NCI-H2196 treated with DMSO at 0.1 percent for 48 hours (cell line): Measurements from ENCODE around the gene OR7G2.
A peak's percentile ranks its signal among the peaks of the same experiment; 100 is the strongest.
"Not testable (repeated sequence)": the region's sequence is repeated elsewhere in the genome, so short reads cannot be mapped to it uniquely, and the experiment has no call there.

Experiments
- DNase-seq: peaks from one replicate; lab custom pipeline; 2025; ENCODE audit not compliant: unreplicated experiment; lab: John Stamatoyannopoulos, UW

The OR7G2 gene

DNA sequence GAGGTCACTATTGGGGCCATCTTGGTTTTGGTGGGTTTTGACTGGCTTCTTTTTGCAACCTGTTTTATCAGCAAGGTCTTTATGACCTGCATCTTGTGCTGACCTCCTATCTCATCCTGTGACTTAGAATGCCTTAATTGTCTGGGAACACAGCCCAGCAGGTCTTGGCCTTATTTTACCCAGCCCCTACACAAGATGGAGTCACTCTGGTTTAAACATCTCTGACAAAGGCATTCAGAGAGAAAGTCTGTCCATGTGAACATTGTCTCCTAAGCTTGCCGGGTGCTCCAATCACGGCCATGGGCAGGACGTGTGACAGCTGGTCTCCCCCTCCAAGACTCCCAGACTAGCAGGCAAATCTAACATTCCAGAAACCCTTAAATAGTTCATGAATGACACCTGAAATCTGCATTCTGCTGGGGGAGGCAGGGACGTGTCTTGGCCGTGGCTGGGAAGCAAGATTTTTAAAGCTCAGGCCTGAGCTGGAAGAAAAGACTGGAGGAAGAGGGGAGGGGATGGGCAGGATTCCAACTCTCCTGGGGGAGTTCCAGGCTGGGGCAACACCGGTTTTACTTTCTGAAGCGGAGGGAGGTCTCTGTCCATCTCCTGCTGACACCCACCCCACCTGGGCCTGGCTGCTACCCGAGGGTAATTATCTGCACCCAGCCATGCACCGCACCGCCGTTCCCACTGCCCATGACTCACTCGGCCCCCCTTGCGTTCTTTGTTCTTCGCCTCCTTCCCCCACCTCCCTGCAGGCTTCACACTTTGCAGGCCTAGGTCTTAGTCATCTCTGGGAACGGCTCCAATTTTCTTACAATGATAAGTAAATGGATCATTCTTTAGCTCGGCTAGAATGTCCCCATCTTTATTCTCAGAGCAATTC lies 32.0 kb downstream of the OR7G2 start:
- DNase-seq, result peak; percentile 89

DNA sequence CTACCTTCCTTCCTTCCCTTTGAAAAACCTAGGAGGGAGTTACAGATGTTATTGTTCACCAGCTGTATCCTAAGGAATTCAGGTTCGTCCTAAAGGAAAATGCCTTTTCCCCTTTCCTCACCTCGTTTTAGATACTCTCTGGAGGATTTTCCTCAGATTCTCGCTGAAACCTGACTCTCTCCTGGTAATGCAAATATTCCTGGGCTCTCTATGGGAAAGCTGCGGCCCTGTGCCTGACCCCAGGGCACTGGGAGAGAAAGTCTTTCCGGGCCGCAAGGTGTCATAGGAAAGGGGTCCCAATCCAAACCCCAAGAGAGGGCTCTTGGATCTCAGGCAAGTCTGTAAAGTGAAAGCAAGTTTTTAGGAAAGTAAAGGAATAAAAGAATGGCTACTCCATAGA lies 33.5 kb downstream of the OR7G2 start:
- no peak for DNase-seq

DNA sequence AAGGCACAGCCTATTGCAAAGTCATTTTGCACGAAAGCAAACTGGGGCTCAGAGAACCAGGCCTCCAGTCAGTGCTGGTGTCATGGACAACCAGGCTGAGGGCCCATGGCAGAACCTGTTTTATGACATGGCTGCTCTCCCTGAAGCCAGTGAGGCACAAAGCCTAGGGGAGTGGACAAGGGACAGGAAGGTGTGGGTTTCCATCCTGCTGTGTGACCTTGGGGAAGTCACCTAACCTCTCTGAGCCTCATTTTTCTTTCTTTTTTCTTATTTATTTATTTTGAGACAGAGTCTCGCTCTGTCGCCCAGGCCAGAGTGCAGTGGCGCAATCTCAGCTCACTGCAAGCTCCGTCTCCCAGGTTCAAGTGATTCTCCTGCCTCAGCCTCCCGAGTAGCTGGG lies 35.6 kb downstream of the OR7G2 start:
- not testable (repeated sequence) for DNase-seq

DNA sequence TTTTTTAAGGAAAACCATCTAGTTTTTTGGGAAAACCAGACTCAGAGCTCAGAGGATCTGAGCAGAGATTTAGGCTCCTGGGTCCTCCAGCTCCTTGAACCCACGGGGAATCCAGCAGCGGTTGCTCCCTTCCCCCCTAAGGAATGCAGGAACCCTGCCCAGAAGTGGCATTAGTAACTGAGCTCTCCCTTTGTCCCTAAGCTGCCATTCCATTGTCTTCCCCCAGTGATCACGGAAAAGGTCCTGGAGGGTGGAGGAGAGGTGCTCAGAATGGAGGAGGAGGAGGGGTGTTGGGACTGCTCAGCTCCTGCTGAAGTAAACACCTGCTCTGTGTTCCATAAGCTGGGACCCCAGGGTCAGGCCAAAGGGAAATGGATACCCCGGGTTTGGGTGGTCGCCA lies 37.2 kb downstream of the OR7G2 start:
- DNase-seq, result no peak

DNA sequence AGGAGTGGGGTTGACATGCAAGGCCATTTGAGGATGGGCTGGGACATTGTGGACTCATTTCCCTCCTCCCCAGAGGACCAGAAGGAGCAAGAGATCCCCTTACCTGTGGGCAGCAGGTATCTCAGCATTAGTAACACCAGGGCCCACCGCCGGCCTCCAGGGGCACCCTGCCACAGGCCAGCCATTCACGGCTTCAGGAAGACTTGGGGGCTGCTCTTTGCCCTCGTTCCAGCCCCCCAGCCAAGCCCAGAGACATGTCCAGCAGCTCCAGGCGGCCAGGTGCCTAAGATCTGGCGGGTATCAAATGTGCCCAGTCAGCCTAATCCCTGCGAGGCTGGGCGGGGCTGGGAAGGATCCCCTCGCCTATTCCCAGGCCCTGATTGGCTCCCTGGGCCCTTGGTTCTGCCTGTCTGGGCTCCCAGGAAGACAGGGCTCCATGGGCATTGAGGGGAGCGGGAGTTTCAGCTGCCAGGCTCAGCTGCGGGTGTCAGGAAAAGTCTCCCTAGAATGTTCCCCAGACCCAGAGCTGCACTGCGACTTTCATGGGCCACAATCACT lies 41.7 kb downstream of the OR7G2 start:
- no peak for DNase-seq

DNA sequence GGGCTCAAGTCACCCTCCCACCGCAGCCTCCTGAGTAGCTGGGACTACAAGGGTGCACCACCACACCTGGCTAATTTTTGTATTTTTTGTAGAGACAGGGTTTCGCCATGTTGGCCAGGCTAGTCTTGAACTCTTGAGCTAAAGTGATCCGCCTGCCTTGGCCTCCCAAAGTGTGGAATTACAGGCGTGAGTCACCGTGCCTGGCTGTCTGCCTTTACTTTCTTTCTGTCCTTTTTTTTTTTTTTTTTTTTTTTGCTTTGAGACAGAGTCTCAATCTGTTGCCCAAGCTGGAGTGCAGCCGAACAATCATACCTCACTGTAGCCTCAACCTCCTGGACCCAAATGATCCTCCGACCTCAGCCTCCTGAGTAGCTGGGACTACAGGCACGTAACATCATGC lies 45.4 kb downstream of the OR7G2 start:
- no peak for DNase-seq

DNA sequence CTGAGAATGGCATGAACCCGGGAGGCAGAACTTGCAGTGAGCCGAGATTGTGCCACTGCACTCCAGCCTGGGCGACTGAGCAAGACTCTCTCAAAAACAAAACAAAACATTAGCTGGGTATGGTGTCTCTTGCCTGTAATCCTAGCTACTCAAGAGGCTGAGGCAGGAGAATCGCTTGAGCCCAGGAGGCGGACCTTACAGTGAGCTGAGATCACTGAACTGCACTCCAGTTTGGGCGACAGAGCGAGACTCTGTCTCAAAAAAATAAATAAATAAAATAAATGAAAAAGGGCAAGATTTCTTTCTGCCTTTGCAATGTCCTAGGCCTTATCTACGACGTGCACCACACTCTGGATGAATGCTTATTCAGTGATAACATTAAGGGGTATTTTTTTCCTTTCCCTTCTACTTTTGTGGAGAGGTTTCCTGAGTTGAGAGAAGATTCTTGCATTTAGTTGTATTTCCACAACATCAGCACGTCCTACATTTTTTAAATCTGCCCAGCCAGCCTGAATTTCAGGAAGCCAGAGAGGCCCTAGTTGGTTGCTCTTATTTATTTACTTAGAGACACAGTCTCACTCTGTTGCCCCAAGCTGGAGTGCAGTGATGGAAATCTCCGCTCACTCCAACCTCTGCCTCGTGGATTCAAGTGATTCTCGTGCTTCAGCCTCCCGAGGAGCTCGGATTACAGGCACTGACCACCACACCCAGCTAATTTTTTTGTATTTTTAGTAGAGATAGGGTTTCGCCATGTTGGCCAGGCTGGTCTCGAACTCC lies 46.5 kb downstream of the OR7G2 start:
- DNase-seq, result no peak

DNA sequence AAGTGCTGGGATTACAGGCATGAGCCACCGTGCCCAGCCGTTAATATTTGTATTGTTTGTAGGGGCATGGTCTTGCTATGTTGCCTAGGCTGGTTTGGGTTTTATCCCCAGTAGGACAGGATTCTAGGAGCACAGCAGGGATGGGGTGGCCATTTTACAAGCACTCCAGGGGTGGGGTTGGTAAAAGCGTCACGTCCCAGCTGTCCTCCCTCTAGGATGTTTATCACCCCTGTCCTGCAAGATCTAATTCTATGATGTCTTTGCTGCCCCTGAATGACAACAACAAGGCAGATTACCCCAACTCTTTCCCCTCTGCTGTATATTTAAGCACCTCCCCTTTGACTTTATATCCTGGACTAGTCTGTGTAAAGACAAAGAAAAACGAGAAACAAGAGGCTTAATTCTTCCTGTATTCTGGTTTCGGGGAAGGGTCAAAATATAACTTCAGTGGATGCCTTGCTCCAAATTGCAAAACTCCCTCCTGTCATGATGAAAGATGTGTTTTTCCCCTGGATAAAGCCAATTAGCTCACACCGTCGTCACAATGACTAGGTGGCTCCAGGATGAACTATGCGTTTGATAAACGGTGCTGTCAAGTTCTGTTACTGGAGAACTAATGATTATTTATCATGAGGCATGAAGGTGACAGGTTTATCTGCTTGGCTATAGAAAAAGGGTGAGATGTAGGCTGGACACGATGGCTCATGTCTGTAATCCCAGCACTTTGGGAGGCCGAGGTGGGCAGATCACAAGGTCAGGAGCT lies 48.2 kb downstream of the OR7G2 start:
- DNase-seq, result no peak

DNA sequence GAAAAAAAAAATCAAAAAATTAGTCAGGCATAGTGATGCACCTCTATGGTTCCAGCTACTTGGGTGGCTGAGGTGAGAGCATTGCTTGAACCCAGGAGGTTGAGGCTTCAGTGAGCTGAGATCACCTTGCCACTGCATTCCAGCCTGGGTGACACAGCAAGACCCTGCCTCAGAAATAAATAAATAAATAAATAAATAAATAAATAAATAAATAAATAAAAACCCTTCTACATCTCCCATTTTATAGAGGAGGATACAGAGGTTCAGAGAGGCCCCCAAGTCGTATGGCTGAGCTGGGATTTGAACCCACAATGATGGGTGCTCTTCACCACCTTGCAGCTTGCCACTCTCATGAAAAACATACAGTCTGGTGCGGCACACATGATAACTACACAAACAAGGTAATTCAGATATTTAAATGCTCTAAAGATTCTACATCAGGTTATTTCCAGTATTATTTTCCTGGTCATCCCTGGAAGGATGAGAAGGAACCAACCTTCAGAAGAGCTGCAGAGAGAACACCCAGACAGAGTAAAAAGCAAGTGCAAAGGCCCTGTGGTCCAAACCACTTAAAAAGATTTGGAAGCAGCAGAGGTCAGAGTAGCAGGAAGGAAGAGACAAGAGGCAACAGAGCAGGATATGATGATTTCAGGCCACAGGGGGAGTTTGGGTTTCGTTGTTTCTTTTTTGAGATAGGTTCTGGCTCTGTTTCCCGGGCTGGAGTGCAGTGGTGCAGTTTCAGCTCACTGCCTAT lies 49.6 kb downstream of the OR7G2 start:
- DNase-seq, result no peak

DNA sequence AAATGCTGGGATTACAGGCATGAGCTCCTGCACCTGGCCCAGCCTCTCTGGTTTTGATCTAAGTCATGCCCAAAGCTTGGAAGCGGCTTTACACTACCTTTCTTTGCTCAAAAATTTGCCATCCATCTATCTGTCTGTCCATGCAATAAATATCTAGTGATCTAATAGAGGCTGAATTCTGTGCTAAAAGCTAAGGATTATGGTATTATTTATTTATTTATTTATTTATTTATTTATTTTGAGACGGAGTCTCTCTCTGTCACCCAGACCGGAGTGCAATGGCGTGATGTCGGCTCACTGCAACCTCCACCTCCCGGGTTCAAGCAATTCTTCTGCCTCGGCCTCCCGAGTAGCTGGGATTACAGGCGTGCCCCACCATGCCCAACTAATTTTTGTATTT lies 51.1 kb downstream of the OR7G2 start:
- not testable (repeated sequence) for DNase-seq

DNA sequence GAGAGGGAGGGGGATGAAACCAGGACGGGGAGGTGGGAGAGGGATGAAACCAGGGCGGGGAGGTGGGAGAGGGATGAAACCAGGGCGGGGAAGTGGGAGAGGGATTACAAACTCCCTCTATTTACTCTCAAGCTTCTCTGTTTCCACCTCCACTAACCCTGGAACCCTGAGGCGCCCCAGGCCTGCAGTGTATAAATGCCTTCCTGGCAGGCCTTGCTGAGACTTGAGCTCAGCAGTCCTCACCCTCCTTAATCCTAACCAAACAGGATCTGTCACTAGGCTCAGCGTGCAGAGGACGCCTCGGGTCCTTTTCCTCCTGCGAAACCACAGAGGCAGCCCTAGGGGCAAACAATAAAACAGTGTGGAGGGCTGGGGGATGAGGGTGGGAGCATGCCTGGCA lies 52.5 kb downstream of the OR7G2 start:
- no peak for DNase-seq

DNA sequence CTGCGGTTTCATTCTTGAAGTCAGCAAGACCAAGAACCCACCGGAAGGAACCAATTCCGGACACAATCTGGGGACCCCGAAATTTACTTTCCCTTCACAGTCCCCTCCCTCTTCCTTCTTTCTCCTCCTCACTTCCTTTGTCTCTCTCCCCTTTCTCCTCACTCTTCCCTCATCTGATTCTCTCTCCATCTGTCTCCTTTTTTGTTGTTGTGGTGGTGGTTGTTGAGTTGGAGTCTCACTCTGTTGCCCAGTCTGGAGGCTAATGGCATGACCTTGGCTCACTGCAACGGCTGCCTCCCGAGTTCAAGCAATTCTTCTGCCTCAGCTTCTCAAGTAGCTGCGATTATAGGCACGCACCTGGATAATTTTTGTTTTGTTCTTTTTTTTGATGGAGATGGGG lies 53.1 kb downstream of the OR7G2 start:
- DNase-seq, result no peak

DNA sequence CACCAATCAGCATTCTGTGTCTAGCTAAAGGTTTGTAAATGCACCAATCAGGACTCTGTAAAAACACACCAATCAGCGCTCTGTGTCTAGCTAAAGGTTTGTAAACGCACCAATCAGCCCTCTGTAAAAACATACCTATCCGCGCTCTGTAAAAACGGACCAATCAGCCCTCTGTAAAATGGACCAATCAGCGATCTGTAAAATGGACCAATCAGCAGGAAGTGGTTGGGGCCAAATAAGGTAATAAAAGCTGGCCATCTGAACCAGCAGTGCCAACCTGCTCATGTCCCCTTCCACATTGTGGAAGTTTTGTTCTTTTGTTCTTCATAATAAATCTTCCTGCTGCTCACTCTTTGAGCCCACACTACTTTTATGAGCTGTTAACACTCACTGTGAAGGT lies 53.6 kb downstream of the OR7G2 start:
- DNase-seq, result not testable (repeated sequence)

DNA sequence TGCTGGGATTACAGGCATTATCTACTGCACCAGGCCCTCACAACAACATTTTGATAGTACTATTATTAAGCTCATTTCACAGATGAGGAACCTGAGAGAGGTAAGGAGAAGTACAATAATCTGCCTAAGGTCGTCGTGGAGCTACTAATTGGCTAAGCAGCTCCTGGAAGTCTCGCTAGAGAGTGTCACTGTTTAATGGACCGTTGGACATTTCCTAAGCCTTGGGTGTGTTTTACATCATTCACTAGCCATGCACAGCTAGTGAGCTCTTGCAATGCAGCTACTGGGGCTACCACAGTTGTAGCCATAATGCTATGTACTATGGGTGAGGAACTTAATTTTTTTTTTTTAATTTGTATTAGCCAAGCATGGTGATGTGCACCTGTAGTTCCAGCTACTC lies 54.4 kb downstream of the OR7G2 start:
- no peak for DNase-seq
